Measurements from ENCODE around the gene PRSS50. TPM values are rescaled to one million over a fixed set of nuclear protein-coding genes. Genes with fewer than 3 reads are reported as not detected.

The PRSS50 gene
- polyA plus RNA-seq, 1 of the 3 experiments (the other 2 are of a cell fraction), result not detected

DNA sequence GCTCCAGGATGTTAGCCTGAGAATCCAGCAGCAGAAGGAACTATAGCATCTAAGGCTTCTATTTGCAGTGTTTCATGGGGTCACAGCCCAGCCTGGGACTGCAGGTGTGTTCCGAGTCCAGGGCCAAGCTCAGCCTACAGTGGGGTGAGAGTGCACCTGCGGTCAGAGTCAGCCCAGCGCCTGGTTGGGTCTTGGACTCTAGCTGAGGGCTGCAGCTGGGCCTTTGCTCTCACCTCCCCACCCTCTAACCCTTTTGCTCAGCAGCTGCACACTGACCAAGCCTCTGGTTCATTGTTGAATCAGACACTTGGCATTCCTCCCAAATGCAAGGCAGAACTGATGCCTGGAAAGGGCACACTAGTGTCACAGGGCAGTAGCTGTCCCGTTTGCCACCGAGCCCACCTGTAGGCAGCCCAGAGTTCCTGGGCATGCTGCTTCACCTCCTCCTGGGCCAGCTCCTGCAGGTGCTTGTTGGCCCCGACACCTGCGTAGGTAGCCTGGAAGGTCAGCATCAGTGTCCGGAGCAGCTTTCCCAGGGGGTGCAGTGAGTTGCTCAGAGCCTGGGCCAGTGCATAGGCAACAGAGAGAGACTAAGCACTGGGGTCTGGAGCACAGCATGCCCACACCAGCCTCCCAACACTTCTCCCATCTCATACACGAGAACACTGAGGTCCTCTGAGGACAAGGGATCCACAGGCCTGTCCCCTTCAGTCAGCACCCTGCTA lies 41.7 kb downstream of the PRSS50 start:
- H3F3A ChIP-seq (replicated peaks; ENCODE audit: insufficient read depth), result no peaks in the 10 kb centered on the region
- no peaks in the 10 kb centered on the region for H3K36me3 ChIP-seq (replicated peaks in 1 of 2; ENCODE audit: control insufficient read depth in 1 of 2, insufficient read depth in 2 of 2, low read length in 1 of 2)
- H3K9me2 ChIP-seq, result no peaks in the 10 kb centered on the region
- no peaks in the 10 kb centered on the region for H3K79me2 ChIP-seq (ENCODE audit: insufficient read depth)
- no peaks in the 10 kb centered on the region for H4K20me1 ChIP-seq (ENCODE audit: insufficient read depth)
- no peak overlapping the region for H3K4me3 ChIP-seq (ENCODE audit: low read depth in 2 of 2, low read length in 1 of 2)
- H3K4me1 ChIP-seq (ENCODE audit: control insufficient read depth in 1 of 2, insufficient read depth in 2 of 2, low read depth in 1 of 2, low read length in 1 of 2), result peaks cover 0 to 9% of the 10 kb centered on the region in 2 experiments; a peak in 1 of 4 replicates
- H3K27ac ChIP-seq (ENCODE audit: low read depth in 2 of 2, low read length in 1 of 2), result no peak overlapping the region
- TF ChIP-seq MXI1 (IDR thresholded peaks at IDR 0.05; ENCODE audit: low read depth, low read length) (no peak), POLR2AphosphoS5 (IDR thresholded peaks at IDR 0.05; ENCODE audit: low read depth, low read length) (no peak), RXRA (IDR thresholded peaks at IDR 0.05; ENCODE audit: borderline replicate concordance, low read depth) (no peak), SIN3A (IDR thresholded peaks at IDR 0.05; ENCODE audit: borderline replicate concordance, low read depth, low read length) (no peak), PBX3 (IDR thresholded peaks at IDR 0.05) (no peak), MAX (IDR thresholded peaks at IDR 0.05; ENCODE audit: low read depth) (no peak), EZH2phosphoT487 (IDR thresholded peaks at IDR 0.05; ENCODE audit: borderline replicate concordance, low read depth) (no peak), TAF1 (IDR thresholded peaks at IDR 0.05; ENCODE audit: borderline replicate concordance, low read depth, low read length) (no peak), GABPA (IDR thresholded peaks at IDR 0.05; ENCODE audit: low read depth) (no peak), CTCF (IDR thresholded peaks at IDR 0.05) (no peak), RAD21 (IDR thresholded peaks at IDR 0.05; ENCODE audit: low read length) (no peak), FOXM1 (IDR thresholded peaks at IDR 0.05; ENCODE audit: low read depth) (no peak), ELF1 (IDR thresholded peaks at IDR 0.05) (no peak), REST (IDR thresholded peaks at IDR 0.05; ENCODE audit: low read depth, low read length) (no peak), RCOR1 (IDR thresholded peaks at IDR 0.05; ENCODE audit: low read length) (no peak)
- TF ChIP-seq, protein P1, sequence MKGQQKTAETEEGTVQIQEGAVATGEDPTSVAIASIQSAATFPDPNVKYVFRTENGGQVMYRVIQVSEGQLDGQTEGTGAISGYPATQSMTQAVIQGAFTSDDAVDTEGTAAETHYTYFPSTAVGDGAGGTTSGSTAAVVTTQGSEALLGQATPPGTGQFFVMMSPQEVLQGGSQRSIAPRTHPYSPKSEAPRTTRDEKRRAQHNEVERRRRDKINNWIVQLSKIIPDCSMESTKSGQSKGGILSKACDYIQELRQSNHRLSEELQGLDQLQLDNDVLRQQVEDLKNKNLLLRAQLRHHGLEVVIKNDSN (IDR thresholded peaks at IDR 0.05; ENCODE audit: borderline replicate concordance, low read depth), result no peak
- H3K9ac ChIP-seq, result no peak overlapping the region
- H2AFZ ChIP-seq (ENCODE audit: low read depth), result no peak overlapping the region
- H3K4me2 ChIP-seq, result no peak overlapping the region
- POLR2A ChIA-PET, result no interaction called here
- H3K9me3 ChIP-seq, result no peaks in the 10 kb centered on the region
- no peaks in the 10 kb centered on the region for H3K27me3 ChIP-seq (ENCODE audit: insufficient read depth)
- 60% methylated on average over 1 of the region's 9 CpGs for WGBS (ENCODE audit: low lambda C conversion rate)
- CTCF ChIA-PET, result interaction anchor here (0.8 to 1.5 kb wide), 4 partner anchors 12 to 191 kb away, joined by 3 to 4 read pairs (median 3); no protein-coding TSS in a partner anchor
- no peak for DNase-seq
